Stimulated activated CD8-positive, alpha-beta memory T cell treated with anti-CD3 and anti-CD28 coated beads, Interleukin-12 subunit alpha, Interleukin-12 subunit beta, amount 100 ng/mL, for 4 hours (primary cell): ENCODE measurements around the gene TNS3.

Experiments
- DNase-seq: peaks from one replicate; pipeline ENCODE4 v3.0.0-alpha.2; 2020; ENCODE audit warnings: low read depth

The TNS3 gene

DNA sequence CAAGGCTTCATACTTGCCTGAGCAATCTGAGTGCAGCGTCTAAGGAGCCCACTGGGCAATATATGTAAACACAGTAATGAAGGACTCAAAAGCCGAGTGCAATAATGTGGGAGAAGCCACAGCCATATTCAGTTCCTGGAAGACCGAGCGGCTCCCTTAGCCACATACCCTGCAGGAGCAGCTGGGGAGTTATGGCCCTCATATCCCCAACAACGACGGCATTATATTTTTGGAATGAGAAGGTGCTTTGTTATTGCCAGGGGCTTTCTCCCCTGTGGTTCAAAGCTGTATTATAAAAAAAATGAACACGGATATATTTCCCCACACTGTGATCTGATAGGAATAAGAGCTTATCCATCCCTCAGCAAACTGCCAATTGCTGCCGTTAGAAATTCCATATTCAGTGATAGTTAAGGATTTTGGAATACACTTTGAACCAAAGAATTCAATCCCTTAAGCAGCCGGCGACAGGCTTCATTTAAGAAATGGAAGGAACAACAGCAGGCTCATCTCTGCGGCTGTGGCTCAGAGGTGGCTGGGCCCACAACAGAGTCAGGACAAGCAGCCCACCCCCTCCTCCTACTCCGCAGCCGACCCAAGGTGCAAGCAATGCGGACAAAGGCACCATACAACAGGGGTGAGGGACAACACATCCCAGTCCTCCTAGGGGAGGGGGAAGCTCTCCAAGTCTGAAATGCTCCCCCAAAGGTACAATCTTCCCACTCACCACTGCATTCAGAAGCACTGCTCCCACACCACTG lies 77.2 kb downstream of the TNS3 start:
- DNase-seq: no peak

DNA sequence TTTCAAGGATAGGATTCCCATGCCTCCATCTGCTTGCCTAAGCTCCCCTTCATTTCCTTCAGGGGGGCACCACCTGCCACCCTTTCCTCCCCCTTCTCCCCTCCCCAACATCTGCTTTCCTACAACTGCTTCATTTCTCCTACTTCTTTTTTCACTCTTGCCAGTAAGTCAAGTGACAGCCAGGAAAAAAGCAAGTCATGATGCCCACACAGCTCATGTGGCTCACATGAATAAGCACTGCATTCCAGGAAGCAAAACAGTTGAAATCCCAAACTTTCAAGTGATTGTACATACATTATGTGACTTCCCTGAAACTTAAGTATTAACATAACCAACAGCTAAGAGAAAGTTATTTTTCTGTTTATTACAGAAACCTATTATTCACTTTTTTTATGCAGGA lies 78.6 kb downstream of the TNS3 start:
- DNase-seq: no peak

DNA sequence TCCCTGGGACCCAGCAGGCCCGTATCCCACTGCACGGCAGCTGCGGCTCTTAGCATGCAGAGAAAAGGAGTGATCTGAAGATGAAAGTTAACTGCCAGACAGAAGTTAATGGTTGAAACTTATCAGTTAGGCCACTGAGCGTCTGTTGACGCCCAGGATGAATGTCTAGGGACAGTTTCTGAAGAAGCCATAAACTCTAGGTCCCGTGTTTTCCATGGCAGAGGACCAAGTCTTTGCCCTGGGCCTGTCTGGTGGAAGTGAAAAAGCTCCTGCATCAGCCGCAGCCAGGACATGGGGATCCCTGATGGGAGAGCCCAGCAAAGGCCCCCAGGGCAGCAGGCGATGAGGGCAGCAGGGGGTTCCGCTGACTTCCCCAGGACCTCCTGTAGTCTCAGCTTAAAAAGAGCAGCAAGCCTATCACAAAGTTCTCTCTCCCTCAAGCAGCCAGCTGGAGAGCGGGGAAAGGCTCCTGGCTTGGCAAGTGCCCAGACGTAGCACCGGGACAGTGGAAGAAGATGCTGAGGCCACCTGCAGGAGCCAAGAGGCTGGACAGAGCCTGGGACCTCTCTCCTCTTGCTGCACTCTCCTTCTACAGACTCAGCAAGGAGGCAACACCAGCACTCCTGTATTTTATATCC lies 79.6 kb downstream of the TNS3 start:
- no peak for DNase-seq

DNA sequence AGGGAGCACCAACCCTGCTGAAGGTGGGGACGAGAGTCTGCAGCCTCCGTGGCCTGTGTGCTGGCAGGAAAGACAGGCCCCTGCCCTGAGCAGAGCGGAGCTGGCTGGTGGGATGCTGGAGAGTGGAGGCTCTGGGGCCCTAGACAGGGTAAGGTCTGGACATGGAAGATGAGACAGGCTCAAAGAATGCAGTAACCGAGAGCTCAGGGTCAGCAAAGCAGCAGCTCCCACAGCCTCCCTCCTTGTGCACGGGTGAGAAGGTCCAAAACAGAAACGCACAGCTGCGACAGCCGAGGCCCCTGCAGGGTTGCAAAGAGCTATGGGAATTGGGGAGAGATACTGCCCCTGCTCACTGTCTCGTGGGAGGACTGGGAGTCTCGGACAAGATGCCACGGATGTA lies 80.5 kb downstream of the TNS3 start:
- DNase-seq: no peak

DNA sequence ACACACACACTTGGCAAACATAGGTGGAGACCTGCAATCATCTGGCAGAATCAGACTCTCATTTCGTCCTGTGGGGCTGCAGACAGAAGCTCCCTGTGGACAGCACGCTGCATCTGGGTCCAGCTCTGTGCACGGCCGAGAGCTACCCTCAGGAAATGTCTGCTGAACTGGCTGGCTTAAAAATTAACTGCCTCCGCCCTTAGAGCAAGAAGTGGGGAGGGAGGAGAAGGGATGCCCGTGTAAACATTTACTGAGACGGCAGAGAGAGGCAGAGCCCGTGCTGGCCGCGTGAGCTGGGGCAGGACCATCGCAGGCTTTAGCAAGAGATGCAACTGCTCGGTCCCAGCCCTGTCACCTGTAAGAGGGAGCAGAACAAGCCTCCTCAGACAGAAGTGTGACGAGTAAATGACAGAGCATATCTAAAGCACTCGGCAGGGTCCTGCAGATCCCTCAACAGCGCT lies 81.8 kb downstream of the TNS3 start:
- DNase-seq: no peak

DNA sequence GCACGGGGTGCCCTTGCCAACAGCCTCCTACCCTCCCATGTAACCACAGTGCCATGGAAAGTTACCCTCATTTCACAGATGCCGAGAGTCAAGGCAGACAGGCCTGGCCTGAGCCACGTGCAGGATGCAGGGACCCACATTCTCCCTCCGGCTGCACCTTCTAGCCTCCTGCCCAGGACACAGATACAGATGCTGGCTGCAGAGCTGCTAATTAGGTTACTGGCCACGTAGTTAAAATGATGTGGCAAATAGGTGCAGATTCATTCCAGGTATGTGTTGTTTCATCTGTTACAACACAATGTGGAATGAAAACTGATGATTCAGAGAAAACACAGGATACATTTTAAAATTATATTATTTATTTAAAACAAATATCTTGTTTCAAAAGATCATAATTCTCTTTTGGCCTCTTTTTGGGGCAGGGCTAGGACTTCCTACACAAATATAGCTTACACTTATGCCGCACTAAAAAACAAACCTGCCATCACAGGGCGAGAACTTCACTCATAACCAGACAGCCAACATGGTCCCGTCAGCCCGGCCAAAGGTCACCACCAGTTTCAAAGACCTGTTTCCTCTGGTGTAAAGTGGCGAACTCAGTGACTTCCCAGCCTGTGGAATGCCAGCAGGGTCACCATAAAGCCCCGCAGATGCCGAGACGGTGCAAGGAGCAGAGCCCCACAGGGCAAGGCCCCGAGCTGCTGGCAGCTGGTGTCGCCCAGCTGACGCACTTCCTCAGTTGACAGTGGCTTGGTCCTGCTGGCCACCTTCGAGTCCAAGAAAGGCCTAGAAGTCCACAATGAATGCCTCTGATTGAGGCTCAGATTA lies 83.5 kb downstream of the TNS3 start:
- DNase-seq: no peak

DNA sequence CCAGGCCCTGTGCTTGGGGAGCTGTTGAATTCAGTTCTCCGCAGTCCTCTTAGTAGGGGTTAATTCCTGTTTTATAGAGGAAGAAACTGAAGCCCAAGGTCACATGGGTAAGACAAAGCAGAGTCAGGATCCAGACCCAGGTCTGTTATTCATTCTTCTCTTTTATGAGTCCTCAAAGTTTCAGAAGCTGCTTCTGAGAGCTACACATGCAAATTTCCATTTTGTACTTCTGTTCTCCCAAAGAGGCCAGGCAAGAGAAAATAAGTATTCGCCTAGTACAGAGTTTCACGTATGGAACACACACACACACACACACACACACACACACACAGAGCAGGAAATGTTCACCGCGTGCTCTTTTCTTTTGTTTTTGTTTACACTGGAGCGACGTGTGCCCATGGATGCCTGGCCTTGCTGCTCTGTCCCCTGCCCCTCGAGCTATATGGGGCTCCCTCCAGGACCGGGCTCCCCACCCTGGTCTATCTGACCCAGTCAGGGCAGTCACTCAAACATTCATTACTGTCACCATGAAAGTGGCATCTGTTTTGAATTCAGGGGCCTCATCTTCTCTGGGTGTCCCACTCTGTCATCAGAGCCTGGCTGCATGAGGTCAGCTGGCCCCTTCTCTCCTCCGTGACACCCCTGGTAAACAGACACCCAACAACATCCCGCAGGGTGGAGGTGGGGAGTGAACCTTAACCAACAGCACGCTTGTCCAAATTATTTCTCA lies 84.4 kb downstream of the TNS3 start:
- no peak for DNase-seq

DNA sequence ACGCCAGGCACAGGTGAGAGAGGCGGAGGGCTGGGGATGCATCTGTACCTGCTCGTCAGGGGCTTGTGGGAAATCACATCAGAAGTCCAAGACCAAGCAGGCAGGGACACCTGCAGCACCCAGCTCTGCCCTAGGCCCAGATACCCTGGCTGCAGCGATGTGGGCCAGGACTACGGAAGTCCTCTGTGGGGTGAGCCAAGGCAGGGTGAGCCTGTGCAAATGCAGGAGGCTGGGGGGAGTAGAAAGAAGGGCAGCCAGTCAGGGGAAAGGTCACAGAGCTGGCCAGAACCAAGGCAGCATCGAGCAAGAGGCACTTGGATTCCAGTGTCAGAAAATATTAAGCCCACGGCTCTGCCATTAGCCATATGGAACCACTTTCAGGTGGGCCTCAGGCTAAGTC lies 85.2 kb downstream of the TNS3 start:
- DNase-seq: no peak

DNA sequence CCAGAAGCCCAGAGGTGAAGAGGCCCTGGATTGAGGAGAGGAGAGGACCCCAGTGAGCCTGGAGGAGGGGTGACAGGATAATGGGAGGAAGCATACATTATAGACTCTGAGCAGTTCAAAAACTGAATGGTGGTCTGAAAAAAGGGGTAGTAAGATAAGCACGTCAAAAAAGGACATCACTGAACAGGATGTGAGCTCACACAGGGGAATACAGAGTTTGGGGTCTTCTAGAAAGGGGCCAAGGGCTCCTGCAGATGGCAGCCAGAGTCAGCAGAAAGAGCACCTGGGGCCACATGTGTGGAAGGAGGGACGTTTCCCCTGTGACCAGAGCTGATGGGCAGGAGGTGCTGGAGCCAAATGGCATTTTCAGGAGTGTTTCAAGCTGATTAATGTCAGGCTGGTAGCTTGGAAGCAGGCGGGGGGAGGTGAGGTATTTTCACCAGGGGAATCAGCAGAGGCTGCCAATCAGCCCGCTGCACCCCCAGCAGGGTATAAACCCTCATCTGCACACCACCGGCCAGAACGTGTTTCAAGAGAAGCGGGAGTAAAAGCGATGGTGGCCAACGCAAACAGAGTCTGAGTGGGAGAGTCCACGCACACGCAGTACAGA lies 85.8 kb downstream of the TNS3 start:
- DNase-seq: no peak

DNA sequence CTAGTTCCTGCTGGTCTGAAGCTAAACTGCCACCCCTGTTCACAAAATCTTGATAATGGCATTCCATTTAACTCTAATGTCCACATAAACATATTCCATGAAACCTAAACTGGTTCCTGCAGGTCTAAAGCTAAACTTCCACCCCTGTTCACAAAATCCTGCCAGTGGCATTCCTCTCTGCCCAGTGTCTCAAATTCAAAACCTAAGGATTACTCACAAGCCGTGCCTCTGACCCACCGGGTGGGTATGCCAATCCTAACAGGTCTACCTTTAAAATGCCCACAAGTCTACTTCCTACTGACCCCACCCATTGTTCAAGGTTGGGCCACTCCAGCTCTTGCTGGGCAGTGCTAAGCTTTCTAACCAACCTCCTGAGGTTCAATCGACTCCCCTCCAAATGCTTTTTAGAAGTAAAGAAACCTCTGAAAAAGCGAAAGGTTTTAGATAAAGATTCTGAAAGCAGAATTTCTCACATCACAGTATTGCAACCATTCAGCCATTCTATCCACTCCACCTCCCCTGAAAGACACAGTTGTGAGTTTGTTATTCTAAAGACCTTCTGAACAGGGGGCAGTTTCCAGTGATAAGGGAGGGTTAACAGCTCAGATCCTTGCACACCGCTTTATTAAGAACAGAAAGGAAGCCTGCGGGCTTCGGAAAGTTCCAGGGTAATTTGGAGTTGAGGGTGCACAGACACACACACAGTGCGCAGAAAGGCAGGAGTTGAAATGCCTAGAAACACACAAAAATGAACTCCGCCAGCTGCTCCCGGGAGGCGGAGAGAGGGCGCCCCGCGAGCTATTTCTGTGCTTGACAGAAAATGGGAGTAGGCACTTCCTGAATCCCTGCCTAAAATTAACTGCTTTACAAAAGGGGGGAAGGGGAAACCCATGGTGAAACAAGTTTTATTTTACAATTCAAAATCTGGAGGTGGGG lies 87.7 kb downstream of the TNS3 start:
- no peak for DNase-seq

DNA sequence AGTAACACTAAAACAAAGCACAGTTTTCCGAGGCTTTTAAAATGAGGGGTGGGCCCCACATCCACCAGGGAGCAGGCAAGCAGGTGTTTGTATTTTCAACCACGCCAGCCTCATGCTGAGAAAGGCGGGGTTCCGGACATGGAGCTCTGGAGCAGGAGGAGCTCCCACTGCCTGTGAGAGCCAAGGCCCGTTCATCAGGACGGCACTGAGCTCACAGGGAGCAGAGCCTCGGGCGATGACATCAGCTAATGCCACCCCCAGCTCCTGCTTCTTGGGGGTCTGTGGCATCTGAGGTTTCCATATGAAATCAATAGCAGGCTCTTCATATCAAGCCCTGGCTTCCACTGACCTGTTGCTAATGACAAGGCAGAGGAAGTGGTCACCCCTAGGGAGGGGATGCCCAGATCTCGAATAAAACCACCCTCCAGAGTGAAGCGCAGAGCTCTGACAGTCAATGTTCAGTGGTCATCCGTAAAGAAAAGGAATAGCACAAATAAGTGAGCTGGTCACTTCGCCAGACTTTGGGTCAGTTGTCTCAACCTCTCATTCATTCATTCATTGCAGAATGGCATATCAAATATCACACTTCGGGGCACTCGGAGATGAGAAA lies 89.1 kb downstream of the TNS3 start:
- no peak for DNase-seq

DNA sequence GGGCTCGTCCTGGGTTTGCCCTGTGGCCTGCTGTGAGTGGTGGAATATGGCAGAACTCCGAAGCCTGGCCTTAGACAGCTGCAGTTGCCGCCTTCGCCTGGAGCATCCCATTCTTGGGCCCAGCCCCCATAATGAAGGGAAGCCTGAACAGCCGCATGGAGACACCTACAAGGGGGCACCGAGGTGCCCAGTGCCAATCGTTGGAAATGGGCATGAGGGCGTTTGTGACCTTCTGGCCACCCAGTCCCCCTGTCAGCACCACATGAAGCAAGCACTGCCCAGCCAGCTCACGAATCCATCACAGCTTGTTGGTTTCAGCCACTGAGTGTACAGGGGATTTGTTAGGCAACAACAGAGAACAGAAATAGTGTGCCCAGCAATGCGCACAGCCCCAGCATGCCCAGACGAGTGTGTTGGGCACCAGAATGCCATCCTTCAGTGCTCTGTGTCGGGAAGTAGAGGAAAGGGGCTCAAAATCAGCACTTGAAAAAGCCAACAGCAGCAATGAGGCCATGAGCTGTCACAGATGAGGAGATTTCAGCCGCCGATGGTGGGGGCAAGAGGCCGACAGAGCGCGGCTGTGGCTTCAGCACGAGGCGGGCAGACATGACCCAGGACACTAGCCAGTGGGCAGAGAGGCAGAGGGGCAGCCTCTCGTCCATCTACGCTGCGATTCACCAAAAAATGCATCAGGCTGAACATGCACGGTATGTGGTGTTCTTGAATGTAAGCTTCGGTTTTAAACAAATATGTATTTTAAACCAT lies 91.2 kb downstream of the TNS3 start:
- DNase-seq: no peak

DNA sequence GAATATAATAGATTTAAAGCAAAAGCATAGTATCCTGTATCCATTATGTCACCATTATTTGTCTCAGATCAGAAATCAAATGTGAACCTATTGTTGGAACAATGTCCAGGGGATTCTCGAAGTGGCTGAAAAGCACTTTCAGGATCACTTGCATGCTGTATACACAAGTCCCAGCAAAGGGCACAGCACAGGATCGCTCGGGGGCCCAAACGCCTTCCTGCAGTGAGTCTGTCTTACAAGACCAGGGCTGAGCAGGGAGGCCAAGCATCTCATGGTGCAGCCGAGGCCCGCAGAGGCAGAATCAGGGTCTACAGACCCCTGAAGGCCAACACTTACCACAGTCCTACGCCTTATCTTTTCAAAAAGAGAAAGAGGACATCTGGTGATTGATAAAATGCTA lies 92.3 kb downstream of the TNS3 start:
- DNase-seq: no peak

DNA sequence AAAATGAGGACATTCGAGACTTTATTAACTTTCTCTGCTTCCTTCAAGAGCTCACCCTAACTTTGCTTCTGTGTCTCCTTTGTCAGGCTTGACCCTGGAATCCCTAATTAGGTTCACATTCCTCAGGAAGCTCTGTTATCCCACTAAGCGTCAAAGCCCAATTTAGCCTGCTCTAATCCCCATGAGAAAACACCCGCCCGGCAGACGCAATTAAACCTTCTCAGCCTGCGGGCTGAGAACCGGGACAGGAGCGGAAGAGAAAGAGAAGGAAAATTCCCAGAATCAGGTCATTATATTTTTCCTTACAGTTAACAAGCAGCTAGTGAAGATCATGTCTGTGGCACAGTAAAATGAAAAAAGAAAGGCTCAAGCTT lies 93.0 kb downstream of the TNS3 start:
- DNase-seq: no peak

DNA sequence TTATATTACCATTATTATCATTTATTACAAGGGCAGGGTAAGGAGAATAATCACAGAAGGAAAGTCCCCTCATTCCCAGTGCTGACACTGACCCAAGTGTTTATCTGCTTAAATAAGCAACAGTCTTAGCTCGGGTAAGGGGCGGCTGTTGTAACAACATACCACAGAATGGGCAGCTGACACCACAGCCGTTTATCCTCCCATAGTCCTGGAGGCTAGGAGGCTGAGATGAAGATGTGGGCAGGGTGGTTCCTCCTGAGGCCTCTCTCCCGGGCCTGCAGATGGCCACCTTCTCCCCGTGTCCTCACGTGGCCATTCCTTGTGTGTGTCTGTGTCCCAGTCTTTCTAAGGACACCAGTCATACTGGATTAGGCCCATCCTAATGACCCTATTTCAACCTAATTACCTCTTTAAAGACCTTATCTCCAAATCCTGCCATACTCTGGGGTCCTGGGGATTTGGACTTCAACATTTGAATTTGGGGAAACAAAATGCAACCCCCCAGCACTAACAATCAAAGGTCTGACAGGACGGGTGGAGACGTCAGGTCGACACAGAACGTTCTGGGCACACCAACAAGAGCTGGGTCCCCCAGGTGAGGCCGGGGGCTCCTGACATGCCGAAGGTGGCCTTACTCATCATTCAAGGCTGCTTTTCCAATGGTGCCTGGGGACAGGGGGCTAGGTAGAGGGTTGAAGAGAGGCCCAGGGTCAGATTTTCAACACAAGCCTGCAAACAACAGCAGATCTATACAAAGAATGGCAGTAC lies 93.5 kb downstream of the TNS3 start:
- no peak for DNase-seq

DNA sequence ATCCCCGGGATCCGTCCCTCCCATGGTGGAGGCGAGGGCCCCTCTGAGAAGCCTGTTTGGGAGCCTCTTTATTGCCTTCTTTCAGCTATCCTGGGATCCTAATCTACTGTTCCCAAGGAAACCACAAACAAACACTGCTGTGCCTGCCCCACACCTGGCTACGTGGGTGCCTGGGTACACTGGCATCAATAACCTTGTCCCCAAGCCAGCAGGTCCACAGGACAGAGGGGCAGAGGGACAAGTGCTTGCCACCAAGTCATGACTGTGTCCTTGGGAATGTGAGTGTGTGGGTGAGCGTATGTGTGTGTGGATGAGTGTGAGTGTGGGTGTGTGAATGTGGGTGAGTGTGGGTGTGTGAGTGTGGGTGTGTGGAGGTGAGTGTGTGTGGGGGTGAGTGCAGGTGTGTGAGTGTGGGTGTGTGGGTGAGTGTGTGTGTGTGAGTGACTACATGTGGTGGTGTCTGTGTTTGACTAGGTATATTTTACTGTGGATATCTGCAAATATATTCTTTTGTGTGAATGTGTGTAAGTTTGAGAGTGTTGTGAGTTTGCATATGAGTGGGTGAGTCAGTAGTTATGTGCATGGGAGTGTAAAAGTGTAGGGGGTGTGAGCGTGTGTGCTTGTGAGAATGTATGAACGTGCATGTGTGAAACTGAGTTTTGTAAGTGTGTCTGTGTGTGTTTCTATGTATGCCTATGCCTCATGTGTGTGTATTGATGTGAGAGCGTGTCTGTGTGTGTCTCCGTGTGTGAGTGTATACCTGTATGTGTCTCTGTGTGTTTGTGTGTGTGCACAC lies 96.1 kb downstream of the TNS3 start:
- DNase-seq: no peak

DNA sequence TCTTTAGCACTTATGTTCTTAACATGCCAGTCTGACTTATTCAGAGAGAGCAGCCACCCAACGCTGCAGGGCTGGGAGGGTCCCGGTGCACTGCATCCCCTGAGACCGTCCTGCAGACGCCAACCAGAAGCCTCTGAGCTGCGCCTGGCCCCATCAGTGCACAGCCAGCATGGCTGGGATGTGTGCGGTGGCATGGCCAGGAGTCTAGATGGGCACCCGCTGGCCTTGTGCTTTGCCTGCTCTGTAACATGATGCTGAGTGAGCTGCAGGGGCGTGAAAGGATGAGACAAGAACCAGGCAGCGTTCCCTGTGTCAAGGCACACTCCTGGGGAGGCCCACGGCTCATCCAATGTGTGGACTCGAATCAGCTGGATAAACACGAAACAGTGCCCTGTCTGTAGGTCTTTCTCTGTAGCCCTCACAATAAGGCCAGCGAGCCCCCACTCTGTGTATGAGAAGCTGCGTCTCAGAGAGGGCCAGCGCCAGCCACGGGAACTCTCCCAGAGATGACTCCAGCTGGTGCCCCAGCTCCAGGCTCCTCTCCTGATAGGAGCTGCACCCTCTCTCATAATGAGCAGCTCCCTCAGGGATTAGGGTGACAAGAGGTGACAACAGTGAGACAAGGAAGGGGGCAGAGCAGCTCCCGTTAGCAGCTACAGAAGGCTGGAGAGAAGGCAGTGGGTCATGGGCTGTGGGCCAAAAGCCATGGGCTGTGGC lies 96.8 kb downstream of the TNS3 start:
- DNase-seq: no peak
